GM19351 (cell line): ENCODE measurements around the gene TMEM269.
"Not testable (repeated sequence)": the region's sequence is repeated elsewhere in the genome, so short reads cannot be mapped to it uniquely, and the experiment has no call there.

ENCODE experiments used
- ATAC-seq: cut with Tn5 transposase; IDR thresholded peaks from one replicate; pipeline ENCODE4 v1.9.1; 2021; ENCODE audit warnings: mild to moderate bottlenecking, moderate library complexity; ENCODE audit not compliant: unreplicated experiment

The TMEM269 gene

DNA sequence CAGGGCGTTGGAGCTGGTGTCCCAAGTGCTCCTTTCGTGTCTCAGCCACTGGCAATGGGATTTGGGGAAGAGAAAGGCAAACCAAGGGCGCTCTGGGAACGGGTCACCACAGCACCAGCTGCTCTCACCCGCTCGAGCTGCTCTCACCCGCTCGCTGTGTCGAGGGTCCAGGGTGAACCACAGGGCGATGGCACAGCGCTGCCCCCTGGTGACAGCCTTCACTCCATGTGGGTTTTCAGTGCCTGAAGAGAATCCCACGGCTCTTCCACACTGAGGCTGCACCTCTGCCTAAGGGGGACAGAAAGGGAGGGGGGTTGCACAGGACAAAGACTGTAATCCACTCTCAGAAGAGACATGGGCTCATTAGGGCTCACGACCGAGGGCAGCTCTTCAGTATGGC, 37.7 kb upstream of the TMEM269 start:
- ATAC-seq, result no peak

DNA sequence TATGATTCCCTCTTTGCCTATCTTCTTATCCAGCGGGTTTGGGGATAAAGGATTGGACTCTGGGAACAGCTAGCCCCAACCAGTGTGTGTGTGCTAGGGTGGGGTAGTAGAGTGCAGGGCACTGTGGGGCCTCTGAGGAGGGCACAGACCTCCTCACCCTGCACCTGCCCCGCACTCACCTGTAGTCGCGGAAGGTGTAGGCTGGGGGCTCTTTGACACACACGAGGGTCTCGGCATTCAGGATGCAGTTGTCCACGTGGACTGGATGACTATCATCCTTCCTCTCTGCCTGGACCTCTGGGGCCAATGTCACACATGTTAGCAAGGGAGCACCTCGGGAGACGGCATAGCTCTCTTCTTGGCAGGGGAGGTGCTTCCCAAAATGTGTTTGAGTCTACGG, 36.8 kb upstream of the TMEM269 start:
- ATAC-seq, result no peak

DNA sequence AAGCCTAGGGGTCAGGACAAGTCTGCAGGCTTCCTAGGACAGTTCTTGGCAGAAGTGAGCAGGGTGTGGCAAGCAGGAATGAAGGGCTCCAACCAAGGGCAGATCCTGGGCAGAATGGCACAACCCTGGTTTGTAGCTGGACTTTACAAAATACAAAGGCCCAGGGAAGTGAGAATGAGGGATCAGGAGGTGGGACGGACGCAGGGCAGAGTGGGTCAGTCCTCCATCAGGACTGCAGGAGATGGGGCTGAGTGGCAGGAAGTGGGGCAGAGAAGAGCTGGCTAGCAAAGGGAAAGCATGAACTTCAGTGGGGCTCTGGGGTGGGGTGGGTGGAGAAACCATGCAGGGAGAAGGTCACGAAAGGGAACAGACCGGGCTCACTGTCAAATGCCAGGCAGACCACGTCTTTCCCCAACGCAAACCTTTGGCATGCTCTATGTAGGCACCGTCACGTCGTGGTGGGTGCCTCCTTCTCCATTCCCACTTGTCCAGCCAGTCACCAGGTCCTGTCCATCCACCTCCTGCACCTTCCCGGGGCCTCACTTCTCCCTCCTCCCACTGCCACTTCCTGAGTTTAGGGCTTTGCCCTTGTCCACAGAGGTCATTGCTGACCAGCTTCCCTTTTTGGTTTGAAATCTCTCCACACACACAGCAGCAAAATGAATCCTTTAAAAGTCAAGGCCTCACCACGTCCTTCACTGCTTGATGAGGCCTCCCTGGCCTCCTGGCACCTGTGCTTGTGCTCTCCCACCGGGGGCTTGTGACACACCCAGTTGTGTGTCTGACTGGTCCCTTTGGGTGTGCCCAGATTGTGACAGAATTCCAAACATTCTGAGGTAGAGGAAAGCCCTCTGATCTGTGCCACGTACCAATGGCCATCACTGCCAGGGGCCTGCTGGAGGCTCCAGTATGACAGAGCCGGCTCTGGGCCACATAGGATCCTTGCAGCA, 36.1 kb upstream of the TMEM269 start:
- ATAC-seq, result no peak

DNA sequence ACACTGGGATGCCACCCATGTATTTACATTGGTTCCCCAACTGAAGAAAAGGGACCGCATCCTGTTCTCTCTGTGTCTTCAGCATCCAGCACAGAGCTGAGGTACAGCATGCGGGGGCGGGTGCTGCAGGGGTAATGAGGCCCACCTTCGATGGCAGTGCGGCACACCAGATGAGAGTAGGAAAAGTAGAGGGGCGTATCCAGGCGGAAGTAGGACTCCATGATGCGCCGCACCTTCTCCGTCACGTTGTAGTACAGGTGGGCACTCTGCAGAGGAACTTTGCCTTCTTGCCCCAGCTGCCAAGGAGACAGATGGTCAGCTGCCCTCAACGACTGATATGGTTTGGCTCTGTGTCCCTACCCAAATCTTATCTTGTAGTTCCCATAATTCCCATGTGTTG, 34.8 kb upstream of the TMEM269 start:
- no peak for ATAC-seq

DNA sequence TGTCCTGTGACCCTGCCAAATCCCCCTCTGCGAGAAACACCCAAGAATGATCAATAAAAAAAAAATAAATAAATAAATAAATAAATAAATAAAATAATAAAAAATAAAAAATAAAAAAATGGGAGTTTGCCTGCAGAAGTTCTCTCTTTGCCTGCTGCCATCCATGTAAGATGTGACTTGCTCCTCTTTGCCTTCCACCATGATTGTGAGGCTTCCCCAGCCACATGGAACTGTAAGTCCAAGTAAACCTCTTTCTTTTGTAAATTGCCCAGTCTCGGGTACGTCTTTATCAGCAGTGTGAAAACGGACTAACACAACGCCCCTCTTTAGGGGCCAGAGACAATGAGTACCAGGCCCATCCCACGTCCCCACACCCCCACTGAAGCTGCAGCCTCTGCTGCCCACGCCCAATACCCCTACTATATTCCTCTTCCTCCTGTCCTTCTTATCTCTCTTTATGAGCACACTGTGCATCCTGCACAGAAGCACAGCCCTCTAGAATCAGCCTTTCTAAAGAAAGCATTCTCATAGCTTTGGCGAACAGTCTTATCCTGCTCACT, 33.2 kb upstream of the TMEM269 start:
- not testable (repeated sequence) for ATAC-seq

DNA sequence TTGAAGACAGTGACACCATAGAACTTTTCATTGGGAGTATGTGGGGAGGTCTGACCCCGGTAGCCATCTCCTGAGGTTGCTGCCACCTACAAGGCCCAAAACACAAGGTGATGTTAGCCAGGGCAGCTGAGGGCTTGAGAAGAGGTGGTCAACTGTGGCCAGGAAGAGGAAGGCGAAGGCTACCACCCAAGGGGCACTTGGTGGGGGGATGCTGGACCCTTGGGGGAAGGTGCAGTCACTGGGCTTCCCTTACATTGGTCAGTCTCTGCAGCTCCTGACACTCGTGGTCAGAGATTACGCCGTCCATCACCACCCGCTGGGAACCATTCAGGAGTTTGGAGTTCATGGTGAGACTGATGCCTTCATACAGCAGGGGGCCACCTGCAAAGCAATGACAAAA, 32.5 kb upstream of the TMEM269 start:
- ATAC-seq, result no peak

DNA sequence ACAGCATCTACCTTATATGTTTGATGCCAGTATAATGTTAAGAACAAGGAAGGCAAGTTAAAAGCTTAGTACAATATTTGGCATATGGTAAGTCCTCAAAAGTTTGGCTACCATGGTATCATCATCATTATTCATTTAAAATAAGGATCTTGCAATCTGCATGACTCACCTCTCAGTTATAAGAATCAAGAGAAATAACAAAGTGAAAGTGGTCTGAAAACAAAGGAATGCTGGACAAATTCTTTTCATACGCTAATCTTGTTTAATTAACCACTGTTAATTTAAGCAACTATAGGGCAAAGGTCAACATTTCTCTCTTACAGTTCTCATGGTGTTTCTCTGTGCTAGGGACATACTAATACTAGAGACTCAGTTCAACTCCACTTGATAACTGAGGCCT, 31.7 kb upstream of the TMEM269 start:
- no peak for ATAC-seq

DNA sequence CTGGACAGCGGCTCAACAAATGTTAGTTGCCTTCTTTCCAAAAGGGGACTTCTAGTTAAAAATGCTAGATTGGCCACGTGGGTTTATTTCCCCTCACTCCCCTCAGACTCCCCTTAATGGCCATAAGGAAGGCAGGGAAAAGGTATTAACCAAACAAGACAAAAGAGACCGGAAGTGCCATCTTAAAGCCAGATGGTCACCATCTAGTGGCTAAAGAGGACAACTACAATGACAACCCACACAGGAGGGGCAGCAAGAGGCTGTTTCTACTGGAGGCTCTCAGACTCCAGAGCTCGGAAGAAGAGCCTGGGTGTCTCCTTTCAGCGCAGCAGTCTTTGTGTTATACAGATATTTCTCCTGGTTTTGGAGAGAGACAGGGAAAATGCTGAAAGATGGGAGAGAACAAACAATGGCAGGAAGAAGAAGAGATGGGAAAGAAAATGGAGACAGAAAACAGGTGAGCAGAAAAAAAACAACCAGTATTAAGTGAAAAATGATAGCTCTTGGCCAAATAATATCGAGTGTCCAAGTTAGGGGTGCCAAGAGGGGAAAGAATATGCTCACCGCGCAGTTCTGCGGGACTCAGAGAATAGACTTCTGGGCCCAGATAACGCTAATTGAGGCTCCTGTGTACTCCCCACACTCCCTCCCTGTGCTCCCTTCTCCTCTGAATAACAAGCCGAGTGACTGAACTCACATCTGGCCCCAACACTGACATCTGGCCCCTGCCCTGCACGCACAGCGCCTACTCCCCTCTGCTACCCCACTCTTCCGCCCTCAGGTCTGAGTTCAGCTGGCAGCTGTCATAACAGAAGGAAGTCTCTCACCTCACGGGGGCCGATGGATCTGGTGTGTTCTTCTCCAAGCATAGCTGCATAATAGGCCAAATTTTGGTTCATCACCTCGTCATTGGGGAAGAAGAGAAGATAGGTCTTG, 27.6 kb upstream of the TMEM269 start:
- no peak for ATAC-seq

DNA sequence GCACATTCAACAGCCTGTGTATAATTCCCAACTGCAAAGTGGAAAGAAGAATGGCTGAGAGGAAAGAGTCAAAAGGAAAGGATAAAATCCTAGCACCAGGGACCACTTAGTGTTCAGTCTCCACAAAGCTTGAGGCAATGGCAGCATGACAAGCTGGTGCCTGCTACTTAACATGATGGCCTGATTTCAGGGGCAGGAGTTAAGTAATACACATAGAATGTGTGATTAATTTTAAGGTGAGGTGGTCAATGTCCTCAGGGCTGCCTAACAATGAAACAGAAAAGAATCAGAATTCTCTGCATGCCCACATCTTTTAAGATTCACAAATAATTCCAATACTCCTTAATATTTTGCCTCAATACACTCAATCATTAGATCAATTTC, 26.9 kb upstream of the TMEM269 start:
- ATAC-seq, result no peak

DNA sequence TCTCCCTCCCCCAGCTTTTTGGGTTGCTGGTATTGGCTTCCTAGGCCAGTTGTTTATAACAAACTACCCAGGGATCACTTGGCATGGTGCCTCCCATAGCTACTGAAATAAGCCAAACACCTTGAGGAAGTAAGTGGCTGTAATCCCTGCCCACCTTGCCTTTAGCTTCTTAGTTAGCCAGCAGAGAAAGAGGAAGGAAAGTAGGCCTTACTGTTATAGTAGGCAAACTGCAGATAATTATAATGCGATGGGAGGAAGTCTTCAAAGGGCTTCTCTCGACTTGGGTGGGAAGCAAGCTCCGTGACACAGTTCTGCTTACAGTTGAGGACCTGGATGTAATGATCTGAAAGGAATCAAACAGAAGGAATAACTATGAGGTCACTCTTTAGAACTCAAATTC, 26.1 kb upstream of the TMEM269 start:
- no peak for ATAC-seq

DNA sequence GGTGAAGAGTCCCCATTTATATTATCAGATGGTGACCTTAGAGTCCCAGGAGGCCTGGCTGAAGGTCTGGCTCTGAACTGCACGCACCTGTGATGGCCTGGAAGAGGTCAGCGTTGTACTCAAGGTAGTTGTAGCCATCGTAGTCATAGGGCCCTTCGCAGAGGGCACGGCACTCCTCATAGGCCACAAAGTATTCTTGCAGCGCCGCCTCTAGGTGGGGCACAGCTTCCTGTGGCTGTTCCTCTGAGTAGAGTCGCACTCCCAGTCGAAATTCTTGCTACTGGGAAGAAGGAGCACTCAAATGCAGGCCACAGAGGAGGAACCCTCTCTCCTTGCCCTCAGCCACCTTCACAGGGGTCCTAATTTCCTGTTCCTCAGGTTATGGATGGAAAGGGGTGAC, 25.7 kb upstream of the TMEM269 start:
- ATAC-seq, result no peak

DNA sequence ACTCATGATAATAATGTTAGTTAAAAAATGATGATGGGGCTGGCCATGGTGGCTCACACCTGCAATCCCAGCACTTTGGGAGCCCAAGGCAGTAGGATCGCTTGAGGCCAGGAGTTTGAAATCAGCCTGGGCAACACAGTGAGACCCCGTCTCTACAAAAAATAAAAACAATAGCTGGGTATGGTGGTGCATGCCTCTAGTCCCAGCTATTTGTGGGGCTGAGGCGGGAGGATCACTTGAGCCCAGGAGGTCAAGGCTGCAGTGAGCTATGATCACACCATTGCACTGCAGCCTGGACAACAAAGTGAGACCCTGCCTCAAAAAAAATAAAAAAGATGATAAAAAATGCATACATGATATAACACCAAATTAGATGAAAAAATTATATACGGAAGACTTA, 23.2 kb upstream of the TMEM269 start:
- ATAC-seq, result no peak

DNA sequence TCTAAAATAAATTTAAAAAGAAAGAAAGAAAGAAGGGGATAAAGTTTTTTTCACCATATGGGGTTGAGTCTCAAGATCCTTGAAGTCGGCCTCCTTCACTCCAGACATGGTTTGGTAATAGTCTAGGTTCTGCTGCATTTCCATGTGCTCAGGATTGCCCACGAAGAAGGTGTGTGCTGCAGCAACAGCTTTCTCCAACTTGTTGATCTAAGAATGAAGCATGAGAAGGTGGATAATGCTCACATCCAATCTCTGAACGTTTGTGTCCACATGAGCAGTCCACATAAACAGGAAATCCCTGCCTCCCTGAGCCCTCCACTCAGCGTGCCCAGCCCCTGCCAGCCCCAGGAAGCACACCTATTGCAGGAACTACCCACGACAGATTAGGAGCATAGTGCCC, 22.5 kb upstream of the TMEM269 start:
- no peak for ATAC-seq

DNA sequence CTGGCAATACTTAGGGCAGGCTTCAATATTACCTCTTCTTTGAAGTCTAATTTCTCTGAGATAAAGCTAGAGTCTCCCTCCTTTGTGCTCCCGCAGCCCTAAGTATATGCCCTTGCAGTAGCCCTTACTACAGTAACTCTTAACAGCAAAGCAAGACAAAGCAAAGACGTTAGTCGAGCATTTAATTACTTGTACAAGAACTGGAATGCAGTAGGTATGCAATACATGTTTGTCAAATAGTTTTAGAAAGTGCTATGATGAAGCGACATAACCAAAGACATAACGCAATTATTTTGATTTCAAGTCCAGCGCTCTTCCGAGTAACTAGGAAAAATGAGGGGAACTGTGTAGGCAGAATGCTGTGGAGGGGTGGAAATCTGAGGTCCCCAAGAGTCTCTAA, 19.5 kb upstream of the TMEM269 start:
- no peak for ATAC-seq

DNA sequence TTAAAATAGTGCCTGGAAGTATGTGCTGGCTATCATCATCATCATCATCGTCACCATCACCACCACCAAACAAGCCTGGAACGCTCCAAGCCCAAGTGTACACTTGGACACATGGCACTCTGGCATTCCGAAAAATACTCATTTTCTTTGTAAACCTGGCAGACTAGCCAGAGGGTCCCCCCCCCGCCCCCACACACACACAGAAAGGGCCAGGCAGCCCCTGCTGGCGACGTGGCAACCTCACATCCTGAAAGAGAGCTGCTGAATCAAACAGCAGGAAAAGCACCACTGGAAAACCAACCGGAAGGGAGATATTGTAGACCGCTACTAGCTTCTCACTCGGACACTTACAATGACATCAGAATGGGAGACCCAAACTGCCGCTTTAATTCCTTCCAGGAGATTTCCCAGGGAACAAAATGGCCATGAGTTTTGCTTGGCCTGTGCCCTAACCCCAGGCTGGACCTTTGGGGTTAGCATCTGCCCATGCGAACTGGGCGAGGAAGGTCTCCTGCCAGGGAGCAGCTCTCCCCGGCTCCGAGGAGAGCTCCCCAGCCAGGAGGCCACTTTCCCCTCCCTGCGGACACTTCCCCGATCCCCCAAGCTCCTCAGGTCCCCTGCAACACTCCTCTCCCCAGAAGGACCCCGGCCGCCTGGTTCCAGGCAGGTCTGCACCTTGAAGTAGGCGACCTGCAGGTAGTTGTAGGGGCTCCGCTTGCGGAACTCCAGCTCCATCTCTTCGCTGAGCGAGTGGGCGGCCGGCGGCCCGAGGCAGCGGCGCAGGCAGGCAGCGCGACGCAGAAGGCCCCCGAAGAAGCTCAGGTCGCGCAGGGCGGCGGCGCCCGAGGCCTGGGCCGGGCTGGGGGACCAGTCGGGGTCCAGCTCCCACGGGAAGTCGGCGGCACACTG, 18.7 kb upstream of the TMEM269 start:
- ATAC-seq, result peak; percentile 27

DNA sequence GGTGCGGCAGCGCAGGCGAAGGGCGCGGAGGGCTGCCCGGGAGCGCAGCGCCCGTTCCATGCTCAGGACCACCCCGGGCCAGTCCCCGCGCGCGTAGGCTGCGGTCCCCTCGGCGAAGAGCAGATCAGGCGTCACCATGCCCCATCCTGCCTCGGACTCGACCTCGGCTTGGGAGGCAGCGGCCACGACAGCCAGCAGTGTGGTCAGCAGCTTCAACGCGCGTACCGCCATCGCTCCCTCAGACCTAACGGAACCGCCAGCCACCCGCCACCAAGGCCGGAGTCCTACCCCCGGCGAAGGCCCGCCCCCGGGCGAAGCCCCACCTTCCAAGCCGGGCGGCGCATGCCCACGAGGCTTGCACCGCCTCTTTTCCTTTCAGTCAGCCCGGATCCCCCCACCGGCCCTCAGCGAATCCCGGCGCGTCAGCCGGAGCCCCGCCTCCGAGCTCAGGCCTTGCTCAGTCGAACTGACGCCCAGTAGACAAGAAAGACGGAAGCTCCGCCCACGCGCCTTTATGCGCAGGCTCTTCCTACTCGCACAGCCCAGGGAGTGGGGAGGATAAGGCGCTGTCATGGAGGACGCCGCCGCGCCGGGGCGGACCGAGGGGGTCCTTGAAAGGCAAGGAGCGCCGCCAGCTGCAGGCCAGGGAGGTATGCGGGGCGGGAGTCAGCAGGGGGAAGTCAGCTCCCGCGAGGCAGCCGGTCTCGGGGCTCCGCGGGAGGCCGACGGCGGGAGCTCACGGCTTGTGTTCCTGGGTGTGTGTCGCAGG, 17.9 kb upstream of the TMEM269 start, which contains the start of the genes C1orf50 and P3H1:
Gene C1orf50 (plus strand): TSS at position 509 of the 769 bp plus-strand sequence. CDS start 63 bp downstream, at position 572.
Gene P3H1 (minus strand): TSS at position 288 of the 769 bp plus-strand sequence. CDS start 57 bp downstream, at position 231.
- peak; percentile 85 for ATAC-seq

DNA sequence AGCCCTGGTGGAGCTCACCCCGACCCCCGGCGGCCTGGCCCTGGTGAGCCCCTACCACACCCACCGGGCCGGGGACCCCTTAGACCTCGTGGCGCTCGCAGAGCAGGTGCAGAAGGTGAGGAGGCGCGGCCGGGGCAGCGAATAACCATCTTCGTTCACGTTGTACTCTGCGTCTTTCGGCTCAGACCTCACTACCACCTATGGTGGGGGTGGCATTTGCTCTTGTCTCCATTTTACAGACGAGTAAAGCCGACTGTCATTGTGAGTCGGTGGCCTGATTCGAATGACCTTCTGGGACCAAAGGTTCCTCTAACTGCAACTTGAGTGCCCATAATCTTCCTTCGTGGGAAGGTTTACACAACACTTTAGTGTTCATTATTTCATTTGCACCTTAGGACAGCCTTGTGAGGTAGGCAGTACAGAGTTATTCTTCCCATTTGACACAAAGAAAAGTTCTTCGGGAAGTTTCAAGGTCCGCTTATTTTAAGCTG, 17.2 kb upstream of the TMEM269 start:
- ATAC-seq, result peak; percentile 24

DNA sequence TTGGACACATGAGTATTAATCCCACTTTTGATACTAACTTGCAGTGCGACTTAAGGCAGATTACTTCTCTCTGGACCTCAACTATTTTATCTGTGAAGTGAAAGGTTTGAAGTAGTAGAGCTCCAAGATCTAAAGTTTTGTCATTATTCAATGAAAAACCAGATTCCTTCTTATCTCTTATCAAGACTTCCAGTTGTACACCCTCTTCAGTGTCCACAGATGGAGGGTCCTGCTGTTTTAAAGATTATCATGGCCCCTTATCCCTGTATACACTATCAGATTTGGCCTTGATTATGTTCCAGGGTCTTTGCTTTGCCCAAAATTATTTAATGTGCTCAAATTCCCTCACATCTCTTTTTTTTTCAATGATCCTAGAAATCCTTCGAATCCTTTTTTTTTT, 16.6 kb upstream of the TMEM269 start:
- no peak for ATAC-seq

DNA sequence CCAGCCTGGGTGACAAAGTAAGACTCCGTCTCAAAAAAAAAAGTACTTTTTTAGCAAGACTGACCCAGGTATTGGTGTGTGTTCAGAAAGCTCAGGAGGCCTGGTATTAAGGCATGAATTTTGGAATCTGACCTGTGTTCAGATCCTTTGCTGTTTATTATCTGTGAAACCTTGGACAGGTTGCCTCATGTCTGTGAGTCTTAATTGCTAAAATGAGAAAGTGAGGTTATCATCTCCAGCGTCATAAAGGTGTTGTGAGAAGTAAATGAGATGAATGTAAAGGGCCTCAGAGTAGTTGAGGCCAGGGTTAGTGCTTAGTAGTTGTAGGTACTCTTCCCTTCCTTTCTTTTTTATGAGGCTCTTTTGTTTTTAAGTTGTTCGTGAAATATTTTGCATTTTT, 15.0 kb upstream of the TMEM269 start:
- no peak for ATAC-seq
